ENCODE results near the gene ZNF487.
"Not testable (repeated sequence)": the region's sequence is repeated elsewhere in the genome, so short reads cannot be mapped to it uniquely, and the experiment has no call there.

The ZNF487 gene

GRCh38 chr10:43437141-43437870 lies 395 bp downstream of the ZNF487 start:
- DNase-seq (ENCODE audit: low spot score) = no peak

- no peak for DNase-seq (ENCODE audit: low spot score)
Observed at GRCh38 chr10:43440463-43441134, 3.7 kb downstream of the ZNF487 start.

GRCh38 chr10:43444323-43444722 lies 7.4 kb downstream of the ZNF487 start:
- no peak for DNase-seq (ENCODE audit: low spot score)

GRCh38 chr10:43444897-43445466 lies 8.1 kb downstream of the ZNF487 start:
- no peak for DNase-seq (ENCODE audit: low spot score)

- not testable (repeated sequence) for DNase-seq (ENCODE audit: low spot score)
Observed at GRCh38 chr10:43446219-43447017, 9.5 kb downstream of the ZNF487 start.

GRCh38 chr10:43448742-43449141 lies 11.8 kb downstream of the ZNF487 start:
- DNase-seq (ENCODE audit: low spot score) = no peak

GRCh38 chr10:43452356-43452914 lies 15.5 kb downstream of the ZNF487 start:
- no peak for DNase-seq (ENCODE audit: low spot score)

- no peak for DNase-seq (ENCODE audit: low spot score)
Observed at GRCh38 chr10:43453266-43453831, 16.4 kb downstream of the ZNF487 start.

GRCh38 chr10:43454025-43454424 lies 17.1 kb downstream of the ZNF487 start:
- not testable (repeated sequence) for DNase-seq (ENCODE audit: low spot score)

GRCh38 chr10:43456561-43456960 lies 19.6 kb downstream of the ZNF487 start:
- not testable (repeated sequence) for DNase-seq (ENCODE audit: low spot score)

- DNase-seq (ENCODE audit: low spot score) = no peak
Observed at GRCh38 chr10:43458227-43458626, 21.3 kb downstream of the ZNF487 start.

- DNase-seq (ENCODE audit: low spot score) = peak; percentile 80
Observed at GRCh38 chr10:43461950-43462349, 25.0 kb downstream of the ZNF487 start.

GRCh38 chr10:43465086-43465735 lies 28.3 kb downstream of the ZNF487 start:
- not testable (repeated sequence) for DNase-seq (ENCODE audit: low spot score)

GRCh38 chr10:43465736-43466120 lies 28.8 kb downstream of the ZNF487 start:
- not testable (repeated sequence) for DNase-seq (ENCODE audit: low spot score)

- no peak for DNase-seq (ENCODE audit: low spot score)
Observed at GRCh38 chr10:43471146-43471545, 34.2 kb downstream of the ZNF487 start.

- DNase-seq (ENCODE audit: low spot score) = no peak
Observed at GRCh38 chr10:43471935-43472720, 35.2 kb downstream of the ZNF487 start.

- DNase-seq (ENCODE audit: low spot score) = no peak
Observed at GRCh38 chr10:43479275-43479674, 42.4 kb downstream of the ZNF487 start.

- DNase-seq (ENCODE audit: low spot score) = no peak
Observed at GRCh38 chr10:43482319-43483078, 45.6 kb downstream of the ZNF487 start.

- no peak for DNase-seq (ENCODE audit: low spot score)
Observed at GRCh38 chr10:43491855-43492254, 54.9 kb downstream of the ZNF487 start.

- DNase-seq (ENCODE audit: low spot score) = no peak
Observed at GRCh38 chr10:43502931-43503330, 66.0 kb downstream of the ZNF487 start.

All from SW480 (cell line).